ENCODE results near the gene SMIM36. TPM values are rescaled to one million over a fixed set of nuclear protein-coding genes. Genes with fewer than 3 reads are reported as not detected.

SMIM36 gene
- not detected in 5 replicates for total RNA-seq (2022; extraction: Qiagen RNA extraction)

DNA sequence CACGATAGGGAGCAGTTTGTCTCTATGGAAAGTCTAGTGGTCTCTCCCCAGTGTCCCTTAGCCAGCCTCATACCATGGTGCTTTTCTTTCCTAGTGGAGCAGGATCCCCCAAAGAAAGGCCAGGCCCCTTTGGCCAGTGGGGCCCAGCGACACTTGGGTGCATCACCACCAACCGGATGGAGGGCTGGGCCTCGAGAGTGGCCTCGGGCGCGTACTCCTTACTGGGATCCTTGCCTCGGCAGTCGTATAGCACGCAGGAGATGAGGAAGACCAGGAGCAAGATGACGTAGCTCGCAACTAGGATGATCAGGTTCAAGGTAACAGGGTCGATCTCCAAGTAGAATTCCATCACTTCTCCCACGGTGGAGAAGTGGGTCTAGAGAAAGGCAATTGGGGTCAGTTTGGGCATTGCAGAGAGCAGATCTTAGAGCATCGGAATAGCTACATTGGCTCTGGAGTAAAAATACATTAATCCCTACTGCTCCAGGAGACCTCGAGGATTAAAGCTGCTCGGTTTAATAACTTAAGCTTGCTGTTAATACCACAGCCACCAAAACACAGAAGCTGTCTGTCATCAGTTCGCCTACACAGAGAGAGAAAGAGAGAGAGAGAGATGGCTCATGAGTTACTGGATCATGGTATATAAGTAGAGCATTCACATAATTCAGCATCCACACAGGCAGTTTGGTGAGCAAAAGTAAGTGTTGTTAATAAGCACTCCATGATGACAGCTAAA, at the start of gene SMIM36:
SMIM36 (minus strand) TSS at position 467 of the 736 bp plus-strand sequence.

GRCh38 chr17:55421179-55421934, 89.9 kb downstream of the SMIM36 start, which contains the start of gene MMD:
Gene MMD (minus strand): TSS chr17:55421835. CDS start chr17:55421695, 140 bp downstream.

Other genes starting within 250 kb of the SMIM36 start
- 0.08 to 0.23 TPM (median 0.18 TPM) in 5 replicates for gene HLF, start 246.5 kb downstream of the SMIM36 start, total RNA-seq (2022; extraction: Qiagen RNA extraction)
- 25.8 to 31.8 TPM (median 27.7 TPM) in 5 replicates for gene MMD, start 89.6 kb downstream of the SMIM36 start, total RNA-seq (2022; extraction: Qiagen RNA extraction)
- 0.15 TPM in 1 of 5 replicates, not detected in the others for gene TMEM100, start 211.4 kb upstream of the SMIM36 start, total RNA-seq (2022; extraction: Qiagen RNA extraction)
- gene PCTP, start 239.6 kb upstream of the SMIM36 start, total RNA-seq (2022; extraction: Qiagen RNA extraction), result 17.2 to 24.3 TPM (median 18.8 TPM) in 5 replicates

All from A549 treated with Mapracorat at 1 μM for 4 hours (cell line).